22Rv1 (cell line): Measurements from ENCODE around the gene PAK5.

Experiments used
- CTCF ChIP-seq: fragments of 450-650 bp; IDR thresholded peaks from 2 replicates; pipeline ENCODE4 v1.5.1; 2017; ENCODE audit warnings: mild to moderate bottlenecking
- ZFX ChIP-seq: fragments of 450-650 bp; IDR thresholded peaks from 2 replicates; pipeline ENCODE4 v1.6.1; 2017; ENCODE audit warnings: antibody characterized with exemption, borderline replicate concordance

- TF ChIP-seq CTCF (no peak), ZFX (no peak)
Observed at GRCh38 chr20:9508240-9508661, 330.6 kb downstream of the PAK5 start.
